Breast epithelium (tissue), 3 donors: ENCODE measurements around the gene SF1.

Experiments used
- CTCF ChIP-seq, 3 donors: fragments of 450-650 bp; IDR thresholded peaks; one replicate each; pipeline ENCODE4 v1.5.1; 2016 to 2017; ENCODE audit warnings: antibody characterized with exemption in 3 of 3, mild to moderate bottlenecking in 3 of 3, moderate library complexity in 3 of 3
- POLR2AphosphoS5 ChIP-seq, 3 donors: sonication (generic); formaldehyde crosslinking; IDR thresholded peaks; one replicate each; pipeline ENCODE4 v1.6.1; 2017; ENCODE audit warnings: antibody characterized with exemption in 3 of 3

- TF ChIP-seq CTCF (IDR thresholded peaks at IDR 0.05) (no peak), POLR2AphosphoS5 (IDR thresholded peaks at IDR 0.05) (no peak)
These were observed 63.7 kb downstream of the SF1 start for GRCh38 chr11:64714666-64715065.
